Rectal smooth muscle tissue (tissue), 1 donor: ENCODE data around the gene PDE8B.

Experiments used
- H3K27ac ChIP-seq: one replicate; pipeline ENCODE4 v1.7.0; 2013; ENCODE audit warnings: low read depth, low read length, inconsistent platforms
- H3K27me3 ChIP-seq: one replicate; pipeline ENCODE4 v1.7.0; 2013; ENCODE audit warnings: low read length; ENCODE audit not compliant: control insufficient read depth, insufficient read depth
- H3K36me3 ChIP-seq: one replicate; pipeline ENCODE4 v1.7.0; 2013; ENCODE audit warnings: low read length; ENCODE audit not compliant: control insufficient read depth, insufficient read depth
- H3K4me1 ChIP-seq: one replicate; pipeline ENCODE4 v1.7.0; 2013; ENCODE audit warnings: low read length; ENCODE audit not compliant: control insufficient read depth, insufficient read depth
- H3K4me3 ChIP-seq: one replicate; pipeline ENCODE4 v1.7.0; 2013; ENCODE audit warnings: low read length
- H3K9ac ChIP-seq: one replicate; pipeline ENCODE4 v1.7.0; 2013; ENCODE audit warnings: low read length

The PDE8B gene

GRCh38 chr5:77325921-77326541 lies 115.6 kb downstream of the PDE8B start:
- no peaks in the 10 kb centered on the region for H3K36me3 ChIP-seq
- H3K27ac ChIP-seq = no peak overlapping the region
- peaks cover 2% of the 10 kb centered on the region for H3K4me1 ChIP-seq
- no peak overlapping the region for H3K9ac ChIP-seq
- H3K27me3 ChIP-seq = no peaks in the 10 kb centered on the region
- no peak overlapping the region for H3K4me3 ChIP-seq

GRCh38 chr5:77326986-77327734 lies 116.7 kb downstream of the PDE8B start:
- Histone ChIP-seq H3K27ac (no peak overlapping the region), H3K36me3 (no peaks in the 10 kb centered on the region), H3K4me3 (no peak overlapping the region), H3K4me1 (peaks cover 2% of the 10 kb centered on the region), H3K9ac (no peak overlapping the region), H3K27me3 (no peaks in the 10 kb centered on the region)

- H3K4me3 ChIP-seq = no peak overlapping the region
Observed at GRCh38 chr5:77328930-77329647, 118.6 kb downstream of the PDE8B start.

GRCh38 chr5:77329664-77330430 lies 119.4 kb downstream of the PDE8B start:
- H3K27ac ChIP-seq = no peak overlapping the region
- H3K4me1 ChIP-seq = peaks cover 18% of the 10 kb centered on the region
- H3K36me3 ChIP-seq = no peaks in the 10 kb centered on the region

More at GRCh38 chr5:77328930-77329647, 118.6 kb downstream of the PDE8B start:
- Histone ChIP-seq H3K9ac (no peak overlapping the region), H3K36me3 (no peaks in the 10 kb centered on the region), H3K4me1 (peaks cover 11% of the 10 kb centered on the region), H3K27me3 (no peaks in the 10 kb centered on the region), H3K27ac (no peak overlapping the region)

GRCh38 chr5:77333036-77333435 lies 122.6 kb downstream of the PDE8B start:
- H3K4me1 ChIP-seq = peaks cover 28% of the 10 kb centered on the region
- H3K9ac ChIP-seq = no peak overlapping the region
- H3K4me3 ChIP-seq = no peak overlapping the region
- peak overlapping the region; percentile 70 for H3K27ac ChIP-seq
- no peaks in the 10 kb centered on the region for H3K27me3 ChIP-seq
- no peaks in the 10 kb centered on the region for H3K36me3 ChIP-seq

More at GRCh38 chr5:77329664-77330430, 119.4 kb downstream of the PDE8B start:
- Histone ChIP-seq H3K9ac (no peak overlapping the region), H3K4me3 (no peak overlapping the region), H3K27me3 (no peaks in the 10 kb centered on the region)

GRCh38 chr5:77333451-77334123 lies 123.1 kb downstream of the PDE8B start:
- Histone ChIP-seq H3K36me3 (no peaks in the 10 kb centered on the region), H3K27ac (peak overlapping the region; percentile 70), H3K9ac (no peak overlapping the region), H3K4me1 (peaks cover 28% of the 10 kb centered on the region), H3K27me3 (no peaks in the 10 kb centered on the region), H3K4me3 (no peak overlapping the region)

- H3K27ac ChIP-seq = no peak overlapping the region
- H3K4me3 ChIP-seq = no peak overlapping the region
- peaks cover 28% of the 10 kb centered on the region for H3K4me1 ChIP-seq
- H3K9ac ChIP-seq = no peak overlapping the region
- no peaks in the 10 kb centered on the region for H3K27me3 ChIP-seq
- no peaks in the 10 kb centered on the region for H3K36me3 ChIP-seq
Observed at GRCh38 chr5:77337246-77337645, 126.8 kb downstream of the PDE8B start.

- Histone ChIP-seq H3K36me3 (no peaks in the 10 kb centered on the region), H3K4me3 (no peak overlapping the region), H3K9ac (no peak overlapping the region), H3K4me1 (peaks cover 28% of the 10 kb centered on the region), H3K27me3 (no peaks in the 10 kb centered on the region), H3K27ac (no peak overlapping the region)
Observed at GRCh38 chr5:77337686-77338085, 127.2 kb downstream of the PDE8B start.

GRCh38 chr5:77339337-77339890 lies 128.9 kb downstream of the PDE8B start:
- Histone ChIP-seq H3K4me3 (no peak overlapping the region), H3K27me3 (no peaks in the 10 kb centered on the region), H3K27ac (no peak overlapping the region), H3K36me3 (no peaks in the 10 kb centered on the region), H3K9ac (no peak overlapping the region), H3K4me1 (peaks cover 17% of the 10 kb centered on the region)

GRCh38 chr5:77343165-77343564 lies 132.7 kb downstream of the PDE8B start:
- H3K27ac ChIP-seq = no peak overlapping the region
- no peaks in the 10 kb centered on the region for H3K36me3 ChIP-seq
- no peak overlapping the region for H3K9ac ChIP-seq
- no peaks in the 10 kb centered on the region for H3K4me1 ChIP-seq
- H3K4me3 ChIP-seq = no peak overlapping the region
- no peaks in the 10 kb centered on the region for H3K27me3 ChIP-seq

GRCh38 chr5:77347435-77348098 lies 137.1 kb downstream of the PDE8B start:
- Histone ChIP-seq H3K4me1 (no peaks in the 10 kb centered on the region), H3K4me3 (no peak overlapping the region), H3K27ac (no peak overlapping the region), H3K9ac (no peak overlapping the region), H3K27me3 (no peaks in the 10 kb centered on the region), H3K36me3 (no peaks in the 10 kb centered on the region)
